Activated CD8-positive, alpha-beta memory T cell treated with anti-CD3 and anti-CD28 coated beads, Interleukin-2, amount 50 U/mL, for 48 hours (primary cell): ENCODE data around the gene KANK2.

ENCODE experiments used
- DNase-seq: peaks from one replicate; pipeline ENCODE4 v3.0.0-alpha.2; 2020

KANK2 gene

GRCh38 chr19:11197291-11198174 lies at the start of gene KANK2:
Gene KANK2 (minus strand): TSS chr19:11197545. CDS start chr19:11194511, 3,034 bp downstream.
- DNase-seq: peak; percentile 92

- no peak for DNase-seq
Measured at GRCh38 chr19:11246941-11247340, 49.6 kb upstream of the KANK2 start.

- no peak for DNase-seq
Measured at GRCh38 chr19:11244846-11245589, 47.7 kb upstream of the KANK2 start.

GRCh38 chr19:11243798-11244169 lies 46.4 kb upstream of the KANK2 start:
- DNase-seq: no peak

- DNase-seq: peak; percentile 98
Measured at GRCh38 chr19:11242864-11243797, 45.8 kb upstream of the KANK2 start.

GRCh38 chr19:11242025-11242424 lies 44.7 kb upstream of the KANK2 start:
- no peak for DNase-seq

- no peak for DNase-seq
Measured at GRCh38 chr19:11240008-11240444, 42.7 kb upstream of the KANK2 start.

- DNase-seq: no peak
Measured at GRCh38 chr19:11239377-11240000, 42.1 kb upstream of the KANK2 start, which contains the start of gene ANGPTL8. Gene ANGPTL8 (plus strand): TSS chr19:11239619. CDS start chr19:11239638, 19 bp downstream.

GRCh38 chr19:11238781-11239376 lies 41.5 kb upstream of the KANK2 start:
- no peak for DNase-seq

- no peak for DNase-seq
Measured at GRCh38 chr19:11238041-11238440, 40.7 kb upstream of the KANK2 start.

- DNase-seq: no peak
Measured at GRCh38 chr19:11237321-11237720, 40.0 kb upstream of the KANK2 start.

GRCh38 chr19:11236324-11237301 lies 39.3 kb upstream of the KANK2 start:
- no peak for DNase-seq

GRCh38 chr19:11234486-11235075 lies 37.2 kb upstream of the KANK2 start:
- no peak for DNase-seq

- DNase-seq: no peak
Measured at GRCh38 chr19:11233073-11233472, 35.7 kb upstream of the KANK2 start.

GRCh38 chr19:11232555-11232954 lies 35.2 kb upstream of the KANK2 start:
- no peak for DNase-seq

GRCh38 chr19:11230621-11231386 lies 33.5 kb upstream of the KANK2 start:
- DNase-seq: no peak

- no peak for DNase-seq
Measured at GRCh38 chr19:11227195-11227886, 30.0 kb upstream of the KANK2 start.

GRCh38 chr19:11226716-11227166 lies 29.4 kb upstream of the KANK2 start:
- DNase-seq: no peak

GRCh38 chr19:11225815-11226214 lies 28.5 kb upstream of the KANK2 start:
- DNase-seq: no peak
